Ureter (tissue), 1 donor: ENCODE measurements around the gene SPATA31D4. TPM values are rescaled to one million over a fixed set of nuclear protein-coding genes. Genes with fewer than 3 reads are reported as not detected.

ENCODE experiments used
- DNase-seq: peaks from one replicate; pipeline ENCODE4 v3.0.0-alpha.2; 2020; ENCODE audit warnings: low spot score
- total RNA-seq: library from RNA; stranded (reverse); gene quantifications from one replicate; pipeline ENCODE4 v1.2.4, GENCODE V29; 2023
- donor health status: DM: yes; HTN: yes; CAD: no.

SPATA31D4 gene
- total RNA-seq, 1 donor from 2014 or later: not detected

GRCh38 chr9:81964218-81965171, 36.3 kb downstream of the SPATA31D4 start:
- DNase-seq: no peak

- DNase-seq: no peak
These were observed 39.8 kb downstream of the SPATA31D4 start for GRCh38 chr9:81968026-81968425.

GRCh38 chr9:81969971-81970370, 41.7 kb downstream of the SPATA31D4 start:
- DNase-seq: no peak

DNA sequence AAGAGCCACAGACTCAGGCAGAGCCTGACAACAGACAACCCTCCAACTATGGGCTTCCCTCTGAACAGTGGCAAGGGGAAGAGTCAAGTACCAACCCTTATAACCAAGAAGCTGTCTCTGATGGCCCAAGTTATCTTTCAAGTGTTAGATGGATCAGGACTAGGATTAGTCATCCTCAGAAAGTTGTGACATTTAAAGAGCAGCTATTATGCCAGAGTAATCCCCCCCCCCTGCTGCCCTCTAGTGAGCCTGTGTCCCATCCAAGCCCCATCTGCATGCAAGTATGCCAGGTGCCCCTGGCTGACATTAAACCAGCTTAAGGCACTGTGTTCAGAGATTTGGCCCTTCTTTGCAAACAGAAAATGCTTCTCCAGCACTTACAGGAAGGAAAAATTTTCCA, 43.5 kb downstream of the SPATA31D4 start:
- no peak for DNase-seq

DNA sequence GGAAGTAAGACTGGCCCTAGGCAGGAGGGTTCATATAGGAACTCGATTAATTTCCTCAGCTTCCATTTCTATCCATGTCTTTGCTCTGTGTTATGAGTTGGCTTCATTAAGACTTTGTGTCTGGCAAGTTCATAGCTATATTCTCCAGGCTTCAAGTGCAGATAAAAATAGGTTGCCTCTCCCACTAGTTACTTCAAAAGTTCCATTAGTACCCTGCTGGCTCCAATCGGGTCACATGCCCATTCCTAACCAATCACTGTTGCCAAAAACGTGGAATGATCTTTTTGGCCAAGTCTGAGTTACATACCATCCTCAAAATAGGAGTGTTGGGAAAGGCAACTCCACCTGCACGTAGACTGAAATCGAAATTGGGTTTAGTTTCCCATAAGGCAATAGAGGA, 46.5 kb downstream of the SPATA31D4 start:
- no peak for DNase-seq

GRCh38 chr9:81976351-81976750, 48.1 kb downstream of the SPATA31D4 start:
- DNase-seq: no peak

GRCh38 chr9:81979196-81979595, 51.0 kb downstream of the SPATA31D4 start:
- DNase-seq: no peak

- DNase-seq: no peak
These were observed 52.3 kb downstream of the SPATA31D4 start for GRCh38 chr9:81980568-81980967.

DNA sequence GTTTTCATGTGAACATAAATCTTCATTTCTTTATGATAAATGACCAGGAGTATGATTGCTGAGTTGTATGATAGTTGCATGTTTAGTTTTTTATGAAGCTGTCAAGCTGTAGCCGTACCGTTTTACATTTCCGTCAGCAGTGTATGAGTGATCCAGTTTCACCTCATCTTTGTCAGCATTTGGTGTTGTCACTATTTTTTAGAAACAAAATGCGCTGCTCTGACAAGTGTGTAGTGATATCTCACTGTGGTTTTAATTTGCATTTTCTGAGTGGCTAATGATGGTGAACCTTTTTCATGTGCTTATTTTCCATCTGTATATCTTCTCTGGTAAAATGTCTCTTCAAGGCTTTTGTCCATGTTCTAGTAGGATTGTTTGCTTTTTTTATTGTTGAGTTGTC, 53.7 kb downstream of the SPATA31D4 start:
- no peak for DNase-seq

Other genes starting within 250 kb of the SPATA31D4 start
- gene TLE1, start 238.9 kb upstream of the SPATA31D4 start, total RNA-seq: 74.0 TPM
- not detected for gene SPATA31D3, start 15.1 kb downstream of the SPATA31D4 start, total RNA-seq
- not detected for gene SPATA31D1, start 60.3 kb downstream of the SPATA31D4 start, total RNA-seq